Mesenchymal stem cell (in vitro differentiated cells and primary cell): ENCODE results near the gene CABCOCO1.

Source experiments
- DNase-seq: peaks from one replicate; pipeline ENCODE4 v3.0.0-alpha.2; 2013
- H2AFZ ChIP-seq: one replicate; pipeline ENCODE4 v1.6.1; 2013; ENCODE audit warnings: low read depth, mild to moderate bottlenecking, control low read depth, inconsistent platforms, low read length, moderate library complexity
- H2AK5ac ChIP-seq: 2 replicates; pipeline ENCODE4 v1.6.1; 2013; ENCODE audit warnings: low read length, moderate library complexity, mild to moderate bottlenecking, inconsistent platforms; ENCODE audit not compliant: severe bottlenecking
- H2BK120ac ChIP-seq: one replicate; pipeline ENCODE4 v1.6.1; 2013; ENCODE audit warnings: low read depth, mild to moderate bottlenecking, inconsistent platforms, low read length, moderate library complexity
- H2BK12ac ChIP-seq, 2 experiments: one replicate each; pipeline ENCODE4 v1.6.1; 2013; ENCODE audit warnings: inconsistent platforms in 2 of 2, low read length in 2 of 2, mild to moderate bottlenecking in 2 of 2, moderate library complexity in 2 of 2, control low read depth in 1 of 2
- H2BK15ac ChIP-seq: one replicate; pipeline ENCODE4 v1.6.1; 2013; ENCODE audit warnings: mild to moderate bottlenecking, low read depth, inconsistent platforms; ENCODE audit not compliant: poor library complexity, severe bottlenecking
- H2BK5ac ChIP-seq: 2 replicates; pipeline ENCODE4 v1.6.1; 2013; ENCODE audit warnings: low read depth, mild to moderate bottlenecking, low read length, control low read depth, inconsistent platforms; ENCODE audit not compliant: poor library complexity, severe bottlenecking
- H3K14ac ChIP-seq, 2 experiments: one replicate each; pipeline ENCODE4 v1.6.1; 2013; ENCODE audit warnings: inconsistent platforms in 2 of 2, low read length in 2 of 2, control low read depth in 1 of 2, mild to moderate bottlenecking in 1 of 2, moderate library complexity in 1 of 2
- H3K18ac ChIP-seq, 2 experiments: one replicate each; pipeline ENCODE4 v1.6.1; 2013; ENCODE audit warnings: inconsistent platforms in 2 of 2, low read length in 2 of 2, control low read depth in 1 of 2, low read depth in 1 of 2, mild to moderate bottlenecking in 1 of 2
- H3K23ac ChIP-seq, 2 experiments: one replicate each; pipeline ENCODE4 v1.6.1; 2013; ENCODE audit warnings: inconsistent platforms in 2 of 2, low read length in 2 of 2, mild to moderate bottlenecking in 2 of 2, moderate library complexity in 2 of 2, control low read depth in 1 of 2
- H3K27ac ChIP-seq: 2 replicates; pipeline ENCODE4 v1.5.1; 2013; ENCODE audit warnings: mild to moderate bottlenecking, moderate library complexity, low read length, control low read depth, inconsistent platforms; ENCODE audit not compliant: poor library complexity, severe bottlenecking
- H3K27me3 ChIP-seq, 2 experiments: 2 replicates each; pipeline versions ENCODE4 v1.6.1 to v1.7.0; 2013; ENCODE audit warnings: low read length in 2 of 2, mild to moderate bottlenecking in 2 of 2, moderate library complexity in 2 of 2, control low read depth in 1 of 2, inconsistent platforms in 1 of 2; ENCODE audit not compliant: control insufficient read depth in 1 of 2, insufficient read depth in 1 of 2
- H3K36me3 ChIP-seq, 2 experiments: 2 replicates each; pipeline versions ENCODE4 v1.6.1 to v1.7.0; 2013; ENCODE audit warnings: low read length in 2 of 2, control low read depth in 1 of 2, inconsistent platforms in 1 of 2, low read depth in 1 of 2, mild to moderate bottlenecking in 1 of 2; ENCODE audit not compliant: insufficient read depth in 2 of 2, control insufficient read depth in 1 of 2
- H3K4ac ChIP-seq, 2 experiments: one replicate each; pipeline ENCODE4 v1.6.1; 2013; ENCODE audit warnings: inconsistent platforms in 2 of 2, low read length in 2 of 2, mild to moderate bottlenecking in 2 of 2, moderate library complexity in 2 of 2, control low read depth in 1 of 2, low read depth in 1 of 2
- H3K4me1 ChIP-seq: 2 replicates; pipeline ENCODE4 v1.6.1; 2013; ENCODE audit warnings: low read depth, low read length, control low read depth; ENCODE audit not compliant: control insufficient read depth, insufficient read depth
- H3K4me2 ChIP-seq: 2 replicates; pipeline ENCODE4 v1.6.1; 2013; ENCODE audit warnings: low read length, mild to moderate bottlenecking, inconsistent platforms; ENCODE audit not compliant: poor library complexity, severe bottlenecking
- H3K4me3 ChIP-seq, 2 experiments: 2 replicates each; pipeline versions ENCODE4 v1.5.1 to v1.7.0; 2013; ENCODE audit warnings: low read length in 2 of 2, mild to moderate bottlenecking in 2 of 2, control low read depth in 1 of 2, low read depth in 1 of 2; ENCODE audit not compliant: insufficient read depth in 1 of 2
- H3K79me1 ChIP-seq: replicated peaks from 2 replicates; pipeline ENCODE4 v1.6.1; 2013; ENCODE audit warnings: mild to moderate bottlenecking, control low read depth, low read length, inconsistent platforms; ENCODE audit not compliant: poor library complexity, severe bottlenecking
- H3K9ac ChIP-seq: 2 replicates; pipeline ENCODE4 v1.7.0; 2013; ENCODE audit warnings: mild to moderate bottlenecking, low read length, moderate library complexity
- H3K9me3 ChIP-seq: 2 replicates; pipeline ENCODE4 v1.7.0; 2013; ENCODE audit warnings: mild to moderate bottlenecking, low read length; ENCODE audit not compliant: control insufficient read depth
- H4K8ac ChIP-seq: one replicate; pipeline ENCODE4 v1.6.1; 2013; ENCODE audit warnings: inconsistent platforms, mild to moderate bottlenecking, low read length, moderate library complexity
- H4K91ac ChIP-seq: one replicate; pipeline ENCODE4 v1.6.1; 2013; ENCODE audit warnings: mild to moderate bottlenecking, low read length, inconsistent platforms
- WGBS: methylation state at CpG from one replicate; pipeline ENCODE4 v1.1.7; 2013; ENCODE audit warnings: mixed read lengths; 5-methylcytosine and 5-hydroxymethylcytosine counted together

The CABCOCO1 gene

DNA sequence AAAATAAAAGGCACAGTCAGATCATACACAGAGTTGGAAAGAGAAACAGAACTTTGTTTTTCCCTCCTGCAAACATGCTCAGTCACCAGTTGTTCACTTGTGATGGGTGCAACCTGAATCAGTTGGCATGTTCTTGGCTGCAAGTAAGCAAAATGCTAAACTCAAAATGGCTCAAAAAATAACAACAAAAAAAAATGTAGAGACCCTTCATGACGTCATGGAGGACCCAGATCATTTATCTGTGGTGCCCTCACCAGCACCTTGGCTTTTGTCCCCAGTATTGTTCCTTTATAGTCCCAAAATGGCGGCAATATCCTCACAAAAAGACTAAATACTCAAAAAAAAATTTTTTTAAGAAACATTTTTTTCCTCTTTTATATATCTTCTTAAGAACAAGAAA lies 112.4 kb downstream of the CABCOCO1 start:
- Histone ChIP-seq H4K91ac (no peak overlapping the region), H2BK12ac (no peak overlapping the region), H2BK5ac (no peak overlapping the region), H2AK5ac (no peak overlapping the region), H3K23ac (no peak overlapping the region), H3K36me3 (no peaks in the 10 kb centered on the region), H2AFZ (no peak overlapping the region), H3K4ac (no peak overlapping the region), H3K14ac (no peak overlapping the region), H3K27me3 (no peaks in the 10 kb centered on the region), H3K4me3 (no peak overlapping the region), H3K9ac (no peak overlapping the region), H3K79me1 (no peaks in the 10 kb centered on the region), H3K4me1 (no peaks in the 10 kb centered on the region), H2BK120ac (no peak overlapping the region), H3K27ac (no peak overlapping the region), H2BK15ac (no peak overlapping the region), H3K9me3 (no peaks in the 10 kb centered on the region), H4K8ac (no peak overlapping the region), H3K18ac (no peak overlapping the region), H3K4me2 (no peak overlapping the region)
- no peak for DNase-seq
- 67% methylated on average over 2 of the region's 2 CpGs for WGBS

DNA sequence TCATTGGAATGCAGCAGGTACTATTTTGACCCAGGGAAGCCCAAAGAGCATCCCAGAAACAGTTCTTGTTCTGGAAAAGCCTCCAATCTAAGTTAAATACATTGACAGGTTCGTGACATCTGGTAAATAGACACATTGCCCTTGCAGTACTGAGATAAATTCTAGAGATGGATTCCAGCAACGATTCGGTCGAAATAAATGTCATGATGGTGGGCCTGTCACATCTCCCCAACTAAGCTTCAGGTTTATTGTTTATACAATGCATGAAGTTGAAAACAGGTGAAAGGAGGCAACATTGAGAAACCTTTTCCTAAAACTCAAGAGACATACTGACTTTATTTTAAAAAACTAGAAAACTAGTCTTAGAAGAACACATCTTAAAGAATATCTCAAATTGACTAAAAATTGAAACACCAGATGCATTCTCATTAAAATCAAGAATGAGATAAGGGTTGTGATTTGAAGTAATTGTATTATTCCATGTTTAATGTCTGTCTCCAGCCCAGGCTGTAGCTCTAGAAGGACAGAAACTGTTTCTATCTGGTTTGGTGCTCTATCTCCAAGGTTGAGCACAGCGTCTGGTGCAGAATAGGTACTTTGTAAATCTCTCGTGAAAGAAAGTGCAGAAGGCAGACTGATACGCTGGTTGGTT lies 114.0 kb downstream of the CABCOCO1 start:
- Histone ChIP-seq H2AFZ (no peak overlapping the region), H3K9me3 (no peaks in the 10 kb centered on the region), H2BK12ac (no peak overlapping the region), H3K4ac (no peak overlapping the region), H2AK5ac (no peak overlapping the region), H2BK15ac (no peak overlapping the region), H3K18ac (no peak overlapping the region), H3K4me2 (no peak overlapping the region), H4K8ac (no peak overlapping the region), H3K4me1 (no peaks in the 10 kb centered on the region), H3K23ac (no peak overlapping the region), H4K91ac (no peak overlapping the region), H3K9ac (no peak overlapping the region), H3K79me1 (no peaks in the 10 kb centered on the region), H3K27me3 (no peaks in the 10 kb centered on the region), H3K4me3 (no peak overlapping the region), H3K36me3 (no peaks in the 10 kb centered on the region), H2BK120ac (peak overlapping the region; percentile 19), H2BK5ac (no peak overlapping the region), H3K27ac (no peak overlapping the region), H3K14ac (no peak overlapping the region)
- no peak for DNase-seq
- WGBS: 95% methylated on average over 6 of the region's 7 CpGs

DNA sequence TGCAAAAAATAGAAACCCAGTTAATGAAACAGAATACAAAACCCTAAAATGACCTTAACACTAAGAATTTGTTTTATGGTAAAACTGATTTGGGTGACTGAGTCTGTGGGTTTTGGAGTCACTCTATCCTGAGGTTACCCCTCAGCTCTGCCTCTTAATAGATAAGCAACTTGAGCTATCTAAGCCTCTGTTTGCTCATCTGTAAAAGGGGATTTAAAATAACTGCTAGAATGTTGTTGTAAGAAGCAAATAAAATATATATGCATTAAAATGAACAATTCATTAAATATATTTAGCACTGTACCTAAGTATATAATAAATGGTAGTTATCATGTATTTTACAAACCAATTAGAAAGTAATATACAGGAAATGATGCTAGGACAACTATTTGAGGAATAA lies 115.4 kb downstream of the CABCOCO1 start:
- Histone ChIP-seq H3K9ac (no peak overlapping the region), H3K18ac (no peak overlapping the region), H3K4ac (no peak overlapping the region), H4K91ac (no peak overlapping the region), H2BK12ac (no peak overlapping the region), H4K8ac (no peak overlapping the region), H2AFZ (no peak overlapping the region), H3K9me3 (no peaks in the 10 kb centered on the region), H3K79me1 (no peaks in the 10 kb centered on the region), H3K27me3 (no peaks in the 10 kb centered on the region), H3K4me3 (no peak overlapping the region), H2BK120ac (no peak overlapping the region), H2BK5ac (no peak overlapping the region), H3K27ac (no peak overlapping the region), H3K14ac (no peak overlapping the region), H3K36me3 (no peaks in the 10 kb centered on the region), H3K23ac (no peak overlapping the region), H3K4me1 (no peaks in the 10 kb centered on the region), H2BK15ac (no peak overlapping the region), H2AK5ac (no peak overlapping the region), H3K4me2 (no peak overlapping the region)
- no peak for DNase-seq

DNA sequence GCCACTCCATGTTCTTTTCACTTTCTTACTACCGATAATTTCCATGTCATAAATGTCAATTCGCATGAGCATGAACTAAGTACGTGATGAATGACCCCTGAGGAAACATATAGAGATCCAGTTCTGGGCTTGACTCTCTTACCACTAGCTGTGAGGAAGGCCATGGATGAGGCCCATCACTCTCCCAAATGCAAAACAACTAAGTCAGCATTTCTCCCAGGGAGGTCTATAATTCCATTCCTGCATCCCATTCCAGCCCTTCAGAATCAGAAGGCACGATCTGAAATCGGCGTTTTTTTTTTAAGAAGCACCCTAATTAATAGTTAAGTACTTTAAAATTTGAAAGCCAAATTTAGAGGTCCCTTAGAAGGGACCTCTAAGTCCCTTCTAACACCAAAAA lies 116.5 kb downstream of the CABCOCO1 start:
- Histone ChIP-seq H4K91ac (no peak overlapping the region), H3K9me3 (no peaks in the 10 kb centered on the region), H3K36me3 (no peaks in the 10 kb centered on the region), H3K14ac (no peak overlapping the region), H3K27ac (no peak overlapping the region), H2BK5ac (no peak overlapping the region), H3K4me3 (no peak overlapping the region), H2BK15ac (no peak overlapping the region), H4K8ac (no peak overlapping the region), H3K27me3 (no peaks in the 10 kb centered on the region), H2AK5ac (peak overlapping the region; percentile 78), H2BK12ac (no peak overlapping the region), H3K9ac (peak overlapping the region; percentile 19), H3K4ac (no peak overlapping the region), H3K4me2 (no peak overlapping the region), H2BK120ac (no peak overlapping the region), H3K18ac (no peak overlapping the region), H3K79me1 (no peaks in the 10 kb centered on the region), H3K4me1 (no peaks in the 10 kb centered on the region), H3K23ac (no peak overlapping the region), H2AFZ (no peak overlapping the region)
- DNase-seq: no peak
- WGBS: 92% methylated on average over 3 of the region's 6 CpGs
